C4-2B (cell line): ENCODE measurements around the gene RNF6.
"Not testable (repeated sequence)": the region's sequence is repeated elsewhere in the genome, so short reads cannot be mapped to it uniquely, and the experiment has no call there.

Source experiments
- H3K27ac ChIP-seq: fragments of 450-650 bp; 2 replicates; pipeline ENCODE4 v1.5.1; 2017
- ZFX ChIP-seq: fragments of 450-650 bp; IDR thresholded peaks from 2 replicates; pipeline ENCODE4 v1.6.1; 2017
- TF ChIP-seq, protein P1 (sequence below): fragments of 450-650 bp; conservative IDR thresholded peaks from 2 replicates; pipeline ENCODE4 v1.5.1; 2017; ENCODE audit warnings: mild to moderate bottlenecking

The RNF6 gene

DNA sequence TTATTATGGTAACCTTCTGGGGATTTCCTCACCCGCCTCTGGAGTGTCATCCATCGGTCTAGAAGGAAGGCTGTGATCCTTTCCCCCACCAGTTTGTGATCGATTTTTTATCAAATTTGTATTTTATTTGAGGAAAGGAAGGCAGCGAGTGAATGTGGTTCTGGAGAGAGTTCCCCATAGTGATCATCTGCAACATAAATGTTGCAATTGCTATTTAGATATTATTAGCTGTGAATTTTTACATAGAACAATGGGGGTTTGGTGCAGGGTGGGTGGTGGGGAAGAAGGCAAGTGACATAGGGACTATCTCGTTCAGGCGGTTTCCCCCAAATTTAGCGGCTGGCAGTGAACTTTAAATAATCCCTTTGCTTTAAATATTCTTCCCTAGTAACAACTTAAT is 33.0 kb upstream of the RNF6 start:
- TF ChIP-seq, protein P1, sequence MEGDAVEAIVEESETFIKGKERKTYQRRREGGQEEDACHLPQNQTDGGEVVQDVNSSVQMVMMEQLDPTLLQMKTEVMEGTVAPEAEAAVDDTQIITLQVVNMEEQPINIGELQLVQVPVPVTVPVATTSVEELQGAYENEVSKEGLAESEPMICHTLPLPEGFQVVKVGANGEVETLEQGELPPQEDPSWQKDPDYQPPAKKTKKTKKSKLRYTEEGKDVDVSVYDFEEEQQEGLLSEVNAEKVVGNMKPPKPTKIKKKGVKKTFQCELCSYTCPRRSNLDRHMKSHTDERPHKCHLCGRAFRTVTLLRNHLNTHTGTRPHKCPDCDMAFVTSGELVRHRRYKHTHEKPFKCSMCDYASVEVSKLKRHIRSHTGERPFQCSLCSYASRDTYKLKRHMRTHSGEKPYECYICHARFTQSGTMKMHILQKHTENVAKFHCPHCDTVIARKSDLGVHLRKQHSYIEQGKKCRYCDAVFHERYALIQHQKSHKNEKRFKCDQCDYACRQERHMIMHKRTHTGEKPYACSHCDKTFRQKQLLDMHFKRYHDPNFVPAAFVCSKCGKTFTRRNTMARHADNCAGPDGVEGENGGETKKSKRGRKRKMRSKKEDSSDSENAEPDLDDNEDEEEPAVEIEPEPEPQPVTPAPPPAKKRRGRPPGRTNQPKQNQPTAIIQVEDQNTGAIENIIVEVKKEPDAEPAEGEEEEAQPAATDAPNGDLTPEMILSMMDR, result no peak
- TF ChIP-seq ZFX, result no peak
- peak overlapping the region; percentile 89 for H3K27ac ChIP-seq

DNA sequence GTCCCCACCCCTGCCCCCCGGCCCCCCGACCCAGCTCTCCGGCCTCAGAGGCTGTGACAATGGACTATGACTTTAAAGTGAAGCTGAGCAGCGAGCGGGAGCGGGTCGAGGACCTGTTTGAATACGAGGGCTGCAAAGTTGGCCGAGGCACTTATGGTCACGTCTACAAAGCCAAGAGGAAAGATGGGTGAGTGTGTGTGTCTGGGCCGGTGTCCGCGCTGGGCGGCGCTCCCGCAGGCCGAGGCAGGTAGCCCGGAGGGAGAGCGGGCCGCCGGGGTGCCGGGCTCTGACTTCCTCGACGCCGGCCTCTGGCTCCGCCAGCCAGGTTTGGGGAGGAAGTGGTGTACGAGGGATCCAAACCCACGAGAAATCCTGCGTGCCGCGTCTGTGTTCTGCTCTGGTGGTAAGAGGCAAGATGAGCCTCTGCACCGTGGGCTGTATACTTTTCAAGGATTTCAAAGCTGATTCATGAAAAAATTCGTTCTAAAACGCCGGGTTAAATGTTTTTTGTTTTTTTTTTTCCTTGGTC is 32.5 kb upstream of the RNF6 start:
- TF ChIP-seq, protein P1, result no peak; the same call in 1 of the 2 replicates
- 0 out of 2 replicates have a peak, but pooled peaks have one; percentile 62 for TF ChIP-seq ZFX
- H3K27ac ChIP-seq, result peak overlapping the region; percentile 89

DNA sequence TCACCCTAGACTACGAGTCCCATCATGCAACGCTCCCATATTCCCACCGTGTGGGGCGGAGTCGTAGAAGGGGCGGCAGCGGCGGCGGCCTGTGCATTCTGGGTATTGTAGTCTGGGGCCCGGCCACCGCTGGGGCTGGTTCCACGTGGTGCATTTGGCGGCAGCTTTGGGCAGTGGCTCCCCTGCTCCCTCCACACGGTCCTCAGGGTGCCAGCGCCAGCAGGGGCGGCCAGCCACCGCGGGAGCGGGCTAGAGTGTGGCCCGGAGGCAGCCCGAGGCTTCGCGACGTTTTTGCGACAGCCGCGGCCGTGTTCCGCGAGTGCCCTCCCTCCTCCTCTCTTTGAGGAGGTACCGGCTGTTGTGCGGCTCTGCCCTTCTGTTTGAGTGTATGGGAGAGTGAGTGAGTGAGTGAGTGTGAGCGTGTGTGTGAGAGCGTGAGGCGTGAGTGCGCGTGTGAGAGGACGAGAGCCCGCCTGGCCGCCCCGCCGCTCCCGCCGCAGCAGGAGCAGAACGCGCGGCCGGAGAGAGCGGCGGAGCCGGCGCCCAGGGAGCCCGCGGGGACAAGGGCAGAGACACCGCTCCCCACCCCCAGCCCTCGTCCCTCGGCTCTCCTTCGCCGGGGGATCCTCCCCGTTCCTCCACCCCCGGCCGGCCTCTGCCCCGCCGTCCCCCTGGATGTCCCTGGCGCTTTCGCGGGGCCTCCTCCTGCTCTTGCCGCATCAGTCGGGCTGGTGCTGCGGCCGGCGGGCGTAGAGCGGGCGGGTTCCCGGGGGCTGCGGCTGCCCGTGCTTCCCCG is 31.9 kb upstream of the RNF6 start, which contains the start of gene CDK8:
CDK8 (plus strand) TSS at position 343 of the 796 bp plus-strand sequence. CDS start 513 bp downstream, outside the sequence.
- peak within 1 kb of the TSS; percentile 89 for H3K27ac ChIP-seq
- TF ChIP-seq ZFX, result peak; percentile 74
- TF ChIP-seq, protein P1, result no peak

DNA sequence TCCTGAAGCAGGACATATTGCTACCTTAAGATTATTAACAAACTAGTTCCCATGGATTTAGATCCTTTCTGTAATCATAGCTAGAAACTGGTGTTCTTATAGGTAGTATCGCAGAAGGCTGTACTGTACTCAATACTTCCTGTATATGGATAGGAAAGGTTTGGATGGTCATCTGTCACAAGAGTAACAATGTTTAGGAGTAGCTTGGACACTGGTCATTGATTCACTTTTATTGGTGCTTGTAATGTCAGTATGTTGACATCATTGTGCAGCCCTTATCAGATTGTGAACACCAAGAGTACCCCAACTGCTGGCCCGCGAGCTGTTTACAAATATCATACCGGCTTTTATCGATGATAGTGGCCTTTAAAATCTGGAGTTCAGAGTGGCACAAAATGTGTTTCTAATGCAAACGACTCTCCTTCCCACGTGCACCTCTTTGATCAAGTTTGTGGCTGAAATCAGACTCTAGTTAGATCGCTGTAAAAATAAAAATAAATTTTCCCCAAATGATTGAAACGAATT is 31.2 kb upstream of the RNF6 start:
- H3K27ac ChIP-seq, result peak overlapping the region; percentile 89
- TF ChIP-seq, protein P1, result no peak

DNA sequence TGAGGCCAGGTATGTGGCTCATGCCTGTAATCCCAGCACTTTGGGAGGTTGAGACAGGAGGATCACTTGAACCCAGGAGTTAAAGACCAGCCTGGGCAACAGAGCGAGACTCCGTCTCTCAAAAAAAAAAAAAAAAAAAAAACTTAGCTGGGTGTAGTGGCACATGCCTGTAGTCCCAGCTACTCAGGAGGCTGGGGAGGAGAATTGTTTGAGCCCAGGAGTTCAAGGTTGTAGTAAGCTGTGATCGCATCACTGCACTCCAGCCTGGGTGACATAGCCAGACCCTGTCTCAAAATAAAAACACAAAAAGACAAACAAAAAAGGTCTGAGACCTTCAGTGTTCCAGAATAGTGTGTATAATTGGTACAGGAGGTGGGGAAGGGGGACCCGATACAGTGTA is 29.9 kb upstream of the RNF6 start:
- H3K27ac ChIP-seq, result not testable (repeated sequence)

DNA sequence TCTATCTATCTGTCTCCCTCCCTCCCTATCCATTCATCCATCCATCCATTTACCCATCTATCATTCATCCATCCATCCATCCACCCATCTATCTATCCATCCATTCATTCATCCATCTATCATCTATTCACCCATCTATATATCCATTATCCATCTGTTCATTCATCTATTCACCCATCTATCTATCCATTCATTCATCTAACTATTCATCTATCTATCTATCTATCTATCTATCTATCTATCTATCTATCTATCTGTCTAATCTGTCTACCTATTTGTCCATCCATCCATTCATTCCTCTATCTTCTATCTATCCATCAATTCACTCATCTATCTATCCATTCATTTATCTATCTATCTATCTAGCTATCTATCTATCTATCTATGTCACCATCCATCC is 27.4 kb upstream of the RNF6 start:
- H3K27ac ChIP-seq, result no peak overlapping the region
- TF ChIP-seq, protein P1, result no peak
- TF ChIP-seq ZFX, result no peak

DNA sequence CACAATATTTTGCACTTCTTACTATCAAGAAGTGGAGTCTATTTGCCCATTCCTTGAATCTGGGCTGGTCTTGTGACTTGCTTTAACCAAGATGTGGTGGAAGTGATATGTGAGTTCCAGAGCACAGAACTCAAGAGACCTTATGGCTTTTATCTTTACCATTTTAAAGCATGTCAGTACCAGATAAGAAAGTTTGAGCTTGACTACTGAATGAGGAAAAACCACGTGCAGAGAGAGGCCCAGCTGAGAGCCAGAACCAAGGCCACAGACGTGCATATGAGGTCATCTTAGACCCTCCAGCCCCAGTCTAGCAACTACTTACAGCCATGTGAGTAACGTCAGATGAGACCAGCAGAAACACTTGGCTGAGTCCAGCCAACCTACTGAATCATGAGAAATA is 25.5 kb upstream of the RNF6 start:
- TF ChIP-seq, protein P1, result no peak
- no peak for TF ChIP-seq ZFX

More for the DNA sequence above, 25.5 kb upstream of the RNF6 start:
- no peak overlapping the region for H3K27ac ChIP-seq
